ENCODE results near the gene THSD7B. TPM values are rescaled to one million over a fixed set of nuclear protein-coding genes. Genes with fewer than 3 reads are reported as not detected.

THSD7B gene
- total and polyA plus RNA-seq, 10 of the 15 experiments (the other 5 are each of a cell fraction or from before 2014, with no cell fraction given) = 0.03 to 0.56 (median 0.28) TPM

DNA sequence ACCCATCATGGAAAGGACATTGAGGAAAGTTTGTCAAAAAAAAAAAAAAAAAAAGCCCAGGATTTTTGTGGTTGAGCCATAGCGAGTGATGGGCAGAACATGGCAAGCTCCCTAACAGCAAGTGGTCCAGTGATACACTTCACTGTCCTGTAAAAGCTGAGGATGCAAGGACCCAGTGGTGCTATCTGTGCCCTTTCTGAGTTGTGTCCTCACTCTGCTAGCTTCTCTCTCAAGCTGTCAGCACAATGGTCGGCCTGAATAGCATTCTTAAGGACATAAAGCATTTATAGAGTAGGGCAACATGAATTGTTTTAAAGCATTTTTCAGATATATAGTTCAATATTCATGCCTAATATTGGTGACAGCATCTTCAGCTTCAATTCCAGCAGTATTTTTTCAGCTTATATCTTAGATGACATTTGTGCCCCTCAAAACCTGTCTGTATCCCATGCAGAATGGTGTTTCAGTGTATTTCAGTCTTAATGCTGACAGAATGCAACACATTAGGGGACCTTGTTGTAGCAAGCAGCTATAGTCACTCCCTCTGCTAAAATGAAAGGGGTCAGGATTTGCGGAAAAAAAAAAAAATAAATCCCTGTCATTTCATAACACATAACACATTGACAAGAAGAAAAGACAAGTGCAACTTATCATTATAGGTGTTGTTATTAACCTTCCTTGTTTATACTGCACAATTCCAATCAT lies 496.7 kb downstream of the THSD7B start:
- intact Hi-C loops (cut with micrococcal nuclease; ENCODE audit: unreplicated experiment) = no loop called here
- in situ Hi-C loops (cut with MboI) = no loop called here
- FAIRE-seq = no peak

DNA sequence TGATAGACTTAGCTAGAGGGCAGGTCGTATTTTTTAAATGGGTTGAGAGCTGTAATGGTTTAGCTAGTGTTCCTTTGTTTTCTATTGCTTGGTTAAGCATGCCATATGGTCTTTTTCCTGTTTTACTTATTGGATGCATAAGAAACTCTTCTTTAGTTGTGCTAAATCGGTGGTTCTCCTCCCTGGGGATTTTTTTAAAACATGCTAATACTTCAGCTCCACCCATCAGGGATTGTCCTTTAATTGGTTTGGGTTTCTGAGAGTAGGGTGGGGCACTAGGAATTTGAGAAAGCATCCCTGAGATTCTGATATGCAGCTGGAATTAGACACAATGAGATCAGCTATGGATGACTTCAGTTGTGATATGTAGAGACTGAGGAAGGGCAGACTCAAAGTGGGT lies 497.2 kb downstream of the THSD7B start:
- BruUV-seq (replicated peaks) = no TSS peak
- H3K4me1 ChIP-seq (ENCODE audit: control insufficient read depth, insufficient read depth, low read length) = no peaks in the 10 kb centered on the region
- RAD21 ChIA-PET (ENCODE audit: unreplicated experiment) = no interaction called here
- ATAC-seq (no peak), DNase-seq (ENCODE audit: low read depth, low spot score) (no peak), FAIRE-seq (no peak)
- no peak overlapping the region for H3K27ac ChIP-seq (ENCODE audit: control insufficient read depth, insufficient read depth)
- no peak overlapping the region for H3K4me3 ChIP-seq
- H3K36me3 ChIP-seq (ENCODE audit: control insufficient read depth in 2 of 2, insufficient read depth in 2 of 2, low read length in 1 of 2) = no peaks in the 10 kb centered on the region
- H3K79me2 ChIP-seq (ENCODE audit: control insufficient read depth, insufficient read depth, low read length) = no peaks in the 10 kb centered on the region
- CTCF ChIA-PET = interaction anchor here (0.6 to 1.4 kb wide), 6 partner anchors 28 to 1246 kb away, joined by 3 read pairs; no protein-coding TSS in a partner anchor
- POLR2A ChIA-PET = no interaction called here
- H4K20me1 ChIP-seq (ENCODE audit: control insufficient read depth, insufficient read depth) = no peaks in the 10 kb centered on the region
- WGBS (ENCODE audit: insufficient coverage, insufficient replicate concordance, low lambda C conversion rate, missing lambda C conversion rate) = 2% methylated on average over 2 of the region's 2 CpGs
- no peak overlapping the region for H3K9ac ChIP-seq (ENCODE audit: control insufficient read depth, insufficient read depth, low read length)
- intact Hi-C loops (cut with micrococcal nuclease; ENCODE audit: unreplicated experiment) (no loop called here), in situ Hi-C loops (cut with MboI) (no loop called here)
- no peaks in the 10 kb centered on the region for H3K27me3 ChIP-seq (replicated peaks in 1 of 2; ENCODE audit: control insufficient read depth in 2 of 2, insufficient read depth in 2 of 2, low read length in 1 of 2)
- H2AFZ ChIP-seq (ENCODE audit: control insufficient read depth, low read depth, low read length) = no peak overlapping the region
- no peaks in the 10 kb centered on the region for H3K9me3 ChIP-seq (replicated peaks; ENCODE audit: control insufficient read depth, insufficient read depth, low read length)
- no peak overlapping the region for H3K4me2 ChIP-seq (ENCODE audit: control insufficient read depth, insufficient read depth)
- SMC1A ChIA-PET (ENCODE audit: uncharacterized antibody, unreplicated experiment) = interaction anchor here (0.7 to 1.1 kb wide), 3 partner anchors 57 to 1124 kb away, joined by 3 read pairs; no protein-coding TSS in a partner anchor
- TF ChIP-seq CHD4 (IDR thresholded peaks at IDR 0.05) = no peak

More for the DNA sequence above, 496.7 kb downstream of the THSD7B start:
- RAD21 ChIA-PET (ENCODE audit: unreplicated experiment) = no interaction called here
- Histone ChIP-seq H2AFZ (ENCODE audit: control insufficient read depth, low read depth, low read length) (no peak overlapping the region), H3K27ac (ENCODE audit: control insufficient read depth, insufficient read depth) (no peak overlapping the region), H3K4me2 (ENCODE audit: control insufficient read depth, insufficient read depth) (no peak overlapping the region), H3K9ac (ENCODE audit: control insufficient read depth, insufficient read depth, low read length) (no peak overlapping the region), H4K20me1 (ENCODE audit: control insufficient read depth, insufficient read depth) (no peaks in the 10 kb centered on the region), H3K36me3 (ENCODE audit: control insufficient read depth in 2 of 2, insufficient read depth in 2 of 2, low read length in 1 of 2) (no peaks in the 10 kb centered on the region), H3K79me2 (ENCODE audit: control insufficient read depth, insufficient read depth, low read length) (no peaks in the 10 kb centered on the region), H3K9me3 (replicated peaks; ENCODE audit: control insufficient read depth, insufficient read depth, low read length) (no peaks in the 10 kb centered on the region), H3K4me3 (no peak overlapping the region), H3K27me3 (replicated peaks in 1 of 2; ENCODE audit: control insufficient read depth in 2 of 2, insufficient read depth in 2 of 2, low read length in 1 of 2) (no peaks in the 10 kb centered on the region), H3K4me1 (ENCODE audit: control insufficient read depth, insufficient read depth, low read length) (no peaks in the 10 kb centered on the region)
- CTCF ChIA-PET = interaction anchor here (0.6 to 1.4 kb wide), 6 partner anchors 28 to 1245 kb away, joined by 3 read pairs; no protein-coding TSS in a partner anchor
- DNase-seq (ENCODE audit: low read depth, low spot score) (no peak), ATAC-seq (no peak)
- no TSS peak for BruUV-seq (replicated peaks)
- no peak for TF ChIP-seq JUNB (IDR thresholded peaks at IDR 0.05)
- TF ChIP-seq RB1 (IDR thresholded peaks at IDR 0.05; ENCODE audit: borderline replicate concordance) = no peak
- no peak for TF ChIP-seq ZNF24 (IDR thresholded peaks at IDR 0.05)
- SMC1A ChIA-PET (ENCODE audit: uncharacterized antibody, unreplicated experiment) = interaction anchor here (0.7 to 1.1 kb wide), 4 partner anchors 16 to 1125 kb away, joined by 3 read pairs; no protein-coding TSS in a partner anchor
- POLR2A ChIA-PET = no interaction called here
- 0% methylated on average over 3 of the region's 3 CpGs for WGBS (ENCODE audit: insufficient coverage, insufficient replicate concordance, low lambda C conversion rate, missing lambda C conversion rate)
